HEK293T (cell line): ENCODE measurements around the gene CTU2.

Experiments used
- CTCF ChIA-PET: fragments of 350-600 bp; formaldehyde crosslinking; extraction: SDS; loops from one replicate; lab custom pipeline; 2021; ENCODE audit warnings: antibody characterized with exemption, inconsistent platforms; lab: Yijun Ruan, JAX
- POLR2A ChIA-PET: fragments of 350-600 bp; formaldehyde crosslinking; extraction: SDS; loops from one replicate; lab custom pipeline; 2020; ENCODE audit warnings: antibody characterized with exemption, inconsistent platforms; lab: Yijun Ruan, JAX
- DNase-seq: peaks from one replicate; pipeline ENCODE4 v3.0.0; 2012; ENCODE audit warnings: mixed read lengths; ENCODE audit errors: extremely low spot score
- ARNT ChIP-seq: fragments of 450-650 bp; IDR thresholded peaks from 2 replicates; pipeline ENCODE4 v1.6.1; 2017; ENCODE audit warnings: mild to moderate bottlenecking
- BHLHE40 ChIP-seq: fragments of 450-650 bp; IDR thresholded peaks from 2 replicates; pipeline ENCODE4 v1.6.1; 2016; ENCODE audit warnings: mild to moderate bottlenecking, moderate library complexity, borderline replicate concordance
- CTBP1 ChIP-seq: fragments of 450-650 bp; IDR thresholded peaks from 2 replicates; pipeline ENCODE4 v1.6.1; 2016; ENCODE audit warnings: borderline replicate concordance
- ELF4 ChIP-seq: fragments of 450-650 bp; IDR thresholded peaks from 2 replicates; pipeline ENCODE4 v1.6.1; 2017; ENCODE audit warnings: antibody characterized with exemption
- FOXA1 ChIP-seq: fragments of 450-650 bp; IDR thresholded peaks from 2 replicates; pipeline ENCODE4 v1.6.1; 2016; ENCODE audit warnings: mild to moderate bottlenecking
- FOXK2 ChIP-seq: fragments of 450-650 bp; IDR thresholded peaks from 2 replicates; pipeline ENCODE4 v1.6.1; 2016; ENCODE audit warnings: mild to moderate bottlenecking
- FOXM1 ChIP-seq: fragments of 450-650 bp; IDR thresholded peaks from 2 replicates; pipeline ENCODE4 v1.6.1; 2017; ENCODE audit warnings: mild to moderate bottlenecking, borderline replicate concordance
- HDGF ChIP-seq: fragments of 450-650 bp; IDR thresholded peaks from 2 replicates; pipeline ENCODE4 v1.6.1; 2017; ENCODE audit warnings: antibody characterized with exemption, borderline replicate concordance
- L3MBTL2 ChIP-seq: fragments of 450-650 bp; conservative IDR thresholded peaks from 2 replicates; pipeline ENCODE4 v1.6.1; 2016; ENCODE audit warnings: mild to moderate bottlenecking
- LEF1 ChIP-seq: fragments of 450-650 bp; IDR thresholded peaks from 2 replicates; pipeline ENCODE4 v1.6.1; 2017; ENCODE audit warnings: mild to moderate bottlenecking, borderline replicate concordance
- NFRKB ChIP-seq: fragments of 450-650 bp; IDR thresholded peaks from 2 replicates; pipeline ENCODE4 v1.6.1; 2016; ENCODE audit warnings: mild to moderate bottlenecking, moderate library complexity
- PKNOX1 ChIP-seq: fragments of 450-650 bp; IDR thresholded peaks from 2 replicates; pipeline ENCODE4 v1.6.1; 2016
- SP1 ChIP-seq: fragments of 450-650 bp; IDR thresholded peaks from 2 replicates; pipeline ENCODE4 v1.6.1; 2017
- SUZ12 ChIP-seq: fragments of 450-650 bp; IDR thresholded peaks from 2 replicates; pipeline ENCODE4 v1.6.1; 2016; ENCODE audit warnings: mild to moderate bottlenecking
- TARDBP ChIP-seq: fragments of 450-650 bp; IDR thresholded peaks from 2 replicates; pipeline ENCODE4 v1.6.1; 2016
- ZNF384 ChIP-seq: fragments of 450-650 bp; IDR thresholded peaks from 2 replicates; pipeline ENCODE4 v1.6.1; 2016

Gene CTU2

GRCh38 chr16:88669980-88670379, 36.3 kb upstream of the CTU2 start:
- DNase-seq, result no peak
- ChIA-PET CTCF (no interaction called here), POLR2A (no interaction called here)
- TF ChIP-seq ARNT, result no peak
- no peak for TF ChIP-seq LEF1
- TF ChIP-seq PKNOX1, result no peak
- no peak for TF ChIP-seq SUZ12
- no peak for TF ChIP-seq ELF4
- no peak for TF ChIP-seq L3MBTL2
- no peak for TF ChIP-seq TARDBP
- no peak for TF ChIP-seq BHLHE40
- TF ChIP-seq FOXK2, result no peak
- no peak for TF ChIP-seq CTBP1
- no peak for TF ChIP-seq ZNF384
- no peak for TF ChIP-seq HDGF
- TF ChIP-seq NFRKB, result no peak
- no peak for TF ChIP-seq SP1
- no peak for TF ChIP-seq FOXA1

- POLR2A ChIA-PET, result interaction anchor here (1.1 to 2.6 kb wide), 2 partner anchors 8 to 9 kb away, joined by 3 to 15 read pairs; partner anchors contain the start of gene MVD
- TF ChIP-seq ELF4 (no peak), PKNOX1 (no peak)
- CTCF ChIA-PET, result no interaction called here
- no peak for DNase-seq
These were observed 34.5 kb upstream of the CTU2 start for GRCh38 chr16:88671806-88672205.

- TF ChIP-seq ELF4, result no peak
- TF ChIP-seq CTBP1, result no peak
- peak; percentile 80 for TF ChIP-seq PKNOX1
- no peak for TF ChIP-seq NFRKB
- TF ChIP-seq SP1, result no peak
- DNase-seq, result peak; percentile 56
- POLR2A ChIA-PET, result interaction anchor here (2.6 kb wide), 1 partner anchor 9 kb away, joined by 15 read pairs; the partner anchor contains the start of gene MVD
- CTCF ChIA-PET, result interaction anchor here (1.1 kb wide), 2 partner anchors 13 to 26 kb away, joined by 3 read pairs; no protein-coding TSS in a partner anchor
These were observed 33.5 kb upstream of the CTU2 start for GRCh38 chr16:88672776-88673175.

GRCh38 chr16:88673716-88674379, 32.5 kb upstream of the CTU2 start:
- ChIA-PET CTCF (interaction anchor here (1.1 kb wide), 2 partner anchors 12 to 25 kb away, joined by 3 read pairs; no protein-coding TSS in a partner anchor), POLR2A (interaction anchor here (2.6 kb wide), 1 partner anchor 10 kb away, joined by 15 read pairs; the partner anchor contains the start of gene MVD)
- DNase-seq, result no peak
- no peak for TF ChIP-seq ZNF384
- TF ChIP-seq CTBP1, result no peak
- TF ChIP-seq BHLHE40, result no peak
- TF ChIP-seq SUZ12, result no peak
- no peak for TF ChIP-seq FOXK2
- no peak for TF ChIP-seq NFRKB
- no peak for TF ChIP-seq SP1
- no peak for TF ChIP-seq HDGF
- no peak for TF ChIP-seq ELF4
- TF ChIP-seq LEF1, result no peak
- TF ChIP-seq FOXA1, result no peak

- ChIA-PET CTCF (no interaction called here), POLR2A (no interaction called here)
- TF ChIP-seq NFRKB (no peak), HDGF (no peak), L3MBTL2 (no peak), CTBP1 (no peak), ZNF384 (no peak), FOXA1 (no peak), LEF1 (no peak), BHLHE40 (no peak), TARDBP (no peak), FOXK2 (no peak), PKNOX1 (no peak), FOXM1 (no peak), ELF4 (no peak), ARNT (no peak), SUZ12 (no peak)
- no peak for DNase-seq
These were observed 29.6 kb upstream of the CTU2 start for GRCh38 chr16:88676502-88677242.

GRCh38 chr16:88677721-88678120, 28.6 kb upstream of the CTU2 start:
- DNase-seq, result no peak
- no peak for TF ChIP-seq FOXM1
- POLR2A ChIA-PET, result no interaction called here
- CTCF ChIA-PET, result no interaction called here
